Measurements from ENCODE around the gene HS3ST3B1.

Gene HS3ST3B1

GRCh38 chr17:14303343-14304221 lies 2.7 kb downstream of the HS3ST3B1 start:
- DNase-seq (ENCODE audit: low spot score): no peak

GRCh38 chr17:14304222-14304772 lies 3.4 kb downstream of the HS3ST3B1 start:
- no peak for DNase-seq (ENCODE audit: low spot score)

- DNase-seq (ENCODE audit: low spot score): no peak
Measured at GRCh38 chr17:14304773-14305517, 4.1 kb downstream of the HS3ST3B1 start.

DNA sequence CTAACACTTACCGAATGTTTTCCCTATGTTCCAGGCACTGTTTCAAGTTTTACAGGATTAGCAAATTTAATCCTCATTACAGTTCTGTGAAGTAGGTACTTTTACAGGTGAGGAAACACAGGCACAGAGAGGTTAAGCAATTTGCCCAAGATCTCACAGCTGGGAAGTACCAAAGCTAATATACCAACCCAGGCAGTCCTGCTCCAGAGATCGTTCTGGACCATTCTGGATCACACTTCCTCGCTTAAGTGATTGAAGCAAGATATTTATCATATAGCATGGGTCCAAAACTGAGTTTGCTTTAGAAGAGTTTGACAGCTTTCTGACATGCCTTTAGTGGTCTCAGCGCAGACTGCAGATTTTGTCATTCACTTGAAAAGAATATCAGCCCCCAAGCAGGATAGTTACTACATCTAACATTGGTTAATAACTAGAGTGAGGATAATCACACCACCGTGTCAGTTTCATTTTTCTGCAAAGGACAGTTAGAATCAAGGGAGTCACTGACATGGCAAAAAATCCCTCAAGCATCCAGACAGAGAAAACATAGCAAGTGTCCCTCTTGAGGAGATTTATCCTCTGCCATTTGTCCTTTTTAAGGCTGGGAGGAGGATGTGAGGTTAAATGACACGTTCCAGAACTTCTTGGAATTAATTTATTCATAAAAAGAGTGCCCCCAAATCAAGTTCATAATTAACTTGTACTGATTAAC lies 5.1 kb downstream of the HS3ST3B1 start:
- DNase-seq (ENCODE audit: low spot score): no peak

DNA sequence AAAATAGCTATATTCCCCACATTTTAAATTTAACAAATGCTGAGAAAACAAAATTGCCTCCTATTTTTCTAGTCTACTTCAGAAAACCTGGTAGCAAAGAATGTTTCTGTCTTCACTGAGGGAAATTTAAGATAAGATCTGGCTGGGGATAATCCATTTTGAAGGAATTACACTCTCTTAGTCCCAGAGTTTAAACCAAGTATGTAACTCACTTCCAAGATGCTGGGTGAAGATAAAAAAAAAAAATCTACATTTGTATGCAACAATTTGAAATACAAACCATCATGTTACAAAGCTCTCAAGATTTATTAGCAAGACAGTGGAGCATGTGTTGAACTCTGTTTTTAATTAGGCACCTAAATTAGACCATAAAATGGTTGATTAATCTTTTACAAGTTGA lies 5.7 kb downstream of the HS3ST3B1 start:
- DNase-seq (ENCODE audit: low spot score): no peak

GRCh38 chr17:14307560-14308024 lies 6.7 kb downstream of the HS3ST3B1 start:
- DNase-seq (ENCODE audit: low spot score): no peak

- no peak for DNase-seq (ENCODE audit: low spot score)
Measured at GRCh38 chr17:14308636-14308964, 7.7 kb downstream of the HS3ST3B1 start.

- peak; percentile 88 for DNase-seq (ENCODE audit: low spot score)
Measured at GRCh38 chr17:14308965-14309879, 8.3 kb downstream of the HS3ST3B1 start.

- DNase-seq (ENCODE audit: low spot score): no peak
Measured at GRCh38 chr17:14310101-14310500, 9.2 kb downstream of the HS3ST3B1 start.

DNA sequence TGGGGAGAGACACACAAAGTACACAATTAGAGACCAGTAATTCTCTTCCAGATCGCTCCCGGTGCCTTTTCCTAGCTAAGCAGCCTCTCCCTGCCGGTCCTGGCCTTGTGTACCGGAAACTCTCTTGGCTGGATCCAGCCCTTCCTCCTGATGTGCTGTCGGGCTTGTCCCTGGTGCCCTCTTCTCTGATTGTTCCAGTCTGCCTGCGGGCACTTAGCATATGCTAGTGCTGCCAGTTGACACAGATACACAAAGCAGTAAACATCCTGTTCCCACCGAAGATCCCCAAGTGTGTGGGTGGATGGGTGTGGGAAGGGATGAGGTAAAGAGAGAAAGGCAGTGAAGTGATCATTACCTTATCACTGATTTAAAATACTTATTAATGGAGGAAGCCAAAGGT lies 9.7 kb downstream of the HS3ST3B1 start:
- DNase-seq (ENCODE audit: low spot score): no peak

- DNase-seq (ENCODE audit: low spot score): no peak
Measured at GRCh38 chr17:14311186-14311705, 10.4 kb downstream of the HS3ST3B1 start.

- no peak for DNase-seq (ENCODE audit: low spot score)
Measured at GRCh38 chr17:14311981-14312380, 11.1 kb downstream of the HS3ST3B1 start.

- DNase-seq (ENCODE audit: low spot score): no peak
Measured at GRCh38 chr17:14312522-14312921, 11.6 kb downstream of the HS3ST3B1 start.

- no peak for DNase-seq (ENCODE audit: low spot score)
Measured at GRCh38 chr17:14316126-14316832, 15.4 kb downstream of the HS3ST3B1 start.

DNA sequence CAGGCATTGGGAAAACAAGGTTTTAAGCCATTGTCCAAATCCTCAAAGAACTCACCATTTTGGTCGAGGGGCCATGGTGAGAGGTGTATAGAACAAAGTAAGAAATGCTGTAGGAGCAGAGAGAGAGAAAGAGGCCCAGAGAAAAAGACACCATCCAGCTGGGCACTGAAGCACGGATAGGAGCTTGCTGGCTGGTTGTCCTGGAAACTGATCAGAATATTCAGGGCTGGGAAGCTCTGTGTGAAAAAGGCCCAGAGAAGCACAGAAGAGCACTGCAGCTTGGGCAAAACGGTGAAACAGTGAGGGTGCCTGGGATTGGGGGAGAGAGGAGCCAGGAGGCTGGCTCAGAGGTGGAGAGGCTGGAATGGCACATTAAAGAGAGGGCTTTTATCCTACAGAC lies 16.5 kb downstream of the HS3ST3B1 start:
- no peak for DNase-seq (ENCODE audit: low spot score)

- DNase-seq (ENCODE audit: low spot score): no peak
Measured at GRCh38 chr17:14318109-14318917, 17.4 kb downstream of the HS3ST3B1 start.

DNA sequence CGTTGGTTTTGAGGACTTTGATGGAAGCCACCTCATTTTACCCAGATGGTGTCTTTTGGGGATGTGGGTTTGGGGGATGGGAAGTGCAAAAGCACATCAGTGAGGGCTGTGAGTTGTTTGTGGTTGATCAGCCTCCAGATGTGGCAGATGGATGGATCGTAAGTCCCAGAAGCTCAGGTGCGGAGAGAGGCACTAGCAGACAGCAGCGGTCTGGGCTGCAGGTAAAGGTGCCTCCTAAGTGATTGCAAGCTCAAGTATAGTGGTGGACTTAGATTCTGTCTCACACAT lies 18.0 kb downstream of the HS3ST3B1 start:
- no peak for DNase-seq (ENCODE audit: low spot score)

- no peak for DNase-seq (ENCODE audit: low spot score)
Measured at GRCh38 chr17:14320098-14320497, 19.2 kb downstream of the HS3ST3B1 start.

GRCh38 chr17:14320734-14321475 lies 20.0 kb downstream of the HS3ST3B1 start:
- DNase-seq (ENCODE audit: low spot score): no peak

Measured in Ammon's horn (tissue), 1 donor.